ENCODE results near the gene NEDD4L. TPM values are rescaled to one million over a fixed set of nuclear protein-coding genes. Genes with fewer than 3 reads are reported as not detected.

Gene NEDD4L
- total RNA-seq, 1 donor from 2014 or later = 162 TPM

GRCh38 chr18:58113337-58113736 lies 69.3 kb downstream of the NEDD4L start:
- Mint-ChIP-seq H3K9me3 (ENCODE audit: low read depth) (no peaks in the 10 kb centered on the region), H3K36me3 (ENCODE audit: insufficient read depth) (peaks cover 2% of the 10 kb centered on the region), H3K4me1 (ENCODE audit: low read depth) (peaks cover 17% of the 10 kb centered on the region), H3K4me3 (ENCODE audit: low read depth) (no peak overlapping the region), H3K27me3 (no peaks in the 10 kb centered on the region), H3K27ac (no peak overlapping the region)
- no peak for TF ChIP-seq CTCF (IDR thresholded peaks at IDR 0.05; ENCODE audit: unreplicated experiment)
- no peak for DNase-seq (ENCODE audit: low spot score, unreplicated experiment)

DNA sequence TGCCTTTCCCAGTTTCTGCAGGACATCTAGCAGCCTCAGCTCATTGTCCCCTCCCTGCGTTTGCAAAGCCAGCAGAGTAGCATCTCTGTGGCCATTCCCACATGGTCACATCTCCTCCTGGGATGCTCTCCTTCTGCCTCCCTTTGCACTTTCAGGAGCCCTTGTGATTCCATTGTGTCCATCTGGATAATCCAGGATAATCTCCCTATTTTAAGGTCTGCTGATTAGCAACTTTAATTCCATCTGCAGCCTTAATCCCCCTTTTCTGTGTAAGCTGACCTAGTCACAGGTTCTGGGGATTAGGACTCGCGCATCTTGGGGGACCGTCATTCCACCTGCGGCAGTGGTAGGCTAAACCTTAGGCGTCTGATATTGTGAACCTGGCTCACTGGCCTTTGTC lies 70.7 kb downstream of the NEDD4L start:
- Mint-ChIP-seq H3K36me3 (ENCODE audit: insufficient read depth) (peaks cover 2% of the 10 kb centered on the region), H3K27me3 (no peaks in the 10 kb centered on the region), H3K4me1 (ENCODE audit: low read depth) (peaks cover 22% of the 10 kb centered on the region), H3K27ac (no peak overlapping the region), H3K9me3 (ENCODE audit: low read depth) (no peaks in the 10 kb centered on the region), H3K4me3 (ENCODE audit: low read depth) (no peak overlapping the region)
- TF ChIP-seq CTCF (IDR thresholded peaks at IDR 0.05; ENCODE audit: unreplicated experiment) = no peak
- no peak for DNase-seq (ENCODE audit: low spot score, unreplicated experiment)

- H3K4me1 Mint-ChIP-seq (ENCODE audit: low read depth) = peaks cover 20% of the 10 kb centered on the region
- no peak overlapping the region for H3K27ac Mint-ChIP-seq
- no peak for TF ChIP-seq CTCF (IDR thresholded peaks at IDR 0.05; ENCODE audit: unreplicated experiment)
- no peaks in the 10 kb centered on the region for H3K27me3 Mint-ChIP-seq
- no peaks in the 10 kb centered on the region for H3K36me3 Mint-ChIP-seq (ENCODE audit: insufficient read depth)
- no peak for DNase-seq (ENCODE audit: low spot score, unreplicated experiment)
- no peaks in the 10 kb centered on the region for H3K9me3 Mint-ChIP-seq (ENCODE audit: low read depth)
- no peak overlapping the region for H3K4me3 Mint-ChIP-seq (ENCODE audit: low read depth)
Observed at GRCh38 chr18:58116818-58117217, 72.8 kb downstream of the NEDD4L start.

DNA sequence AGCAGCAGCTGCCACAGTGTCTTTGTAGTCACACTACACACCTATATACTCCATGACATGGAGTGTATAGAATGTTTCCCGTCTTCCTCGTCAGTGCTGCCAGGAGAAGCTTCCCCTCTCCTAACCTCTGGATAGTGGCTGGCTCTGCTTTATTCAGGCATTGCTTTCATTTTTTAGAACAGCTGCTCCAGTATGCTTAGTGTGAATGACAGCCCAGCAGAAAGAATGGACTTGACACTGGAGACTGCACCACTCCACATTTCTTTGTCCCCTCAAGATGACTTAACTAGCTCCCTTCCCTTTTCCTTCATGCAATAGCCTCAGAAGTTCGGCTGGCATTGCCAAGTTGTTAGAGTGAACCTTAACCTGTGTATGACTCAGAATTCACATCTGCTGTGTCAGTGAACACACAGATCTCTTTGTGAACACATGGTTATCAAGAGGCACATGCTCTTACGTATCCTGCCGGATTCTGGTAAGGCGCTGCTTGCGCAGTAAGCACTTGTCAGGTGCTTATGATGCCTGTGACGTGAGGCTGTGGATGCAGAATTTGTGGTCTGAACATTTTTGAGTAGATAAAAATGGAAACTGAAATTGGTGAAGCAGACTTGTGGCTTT lies 73.9 kb downstream of the NEDD4L start:
- Mint-ChIP-seq H3K27me3 (no peaks in the 10 kb centered on the region), H3K4me1 (ENCODE audit: low read depth) (peaks cover 20% of the 10 kb centered on the region), H3K4me3 (ENCODE audit: low read depth) (no peak overlapping the region), H3K9me3 (ENCODE audit: low read depth) (no peaks in the 10 kb centered on the region), H3K36me3 (ENCODE audit: insufficient read depth) (no peaks in the 10 kb centered on the region), H3K27ac (peak overlapping the region; percentile 75)
- no peak for DNase-seq (ENCODE audit: low spot score, unreplicated experiment)
- no peak for TF ChIP-seq CTCF (IDR thresholded peaks at IDR 0.05; ENCODE audit: unreplicated experiment)

GRCh38 chr18:58118536-58118935 lies 74.5 kb downstream of the NEDD4L start:
- H3K27me3 Mint-ChIP-seq = no peaks in the 10 kb centered on the region
- H3K9me3 Mint-ChIP-seq (ENCODE audit: low read depth) = no peaks in the 10 kb centered on the region
- H3K4me3 Mint-ChIP-seq (ENCODE audit: low read depth) = no peak overlapping the region
- peaks cover 14% of the 10 kb centered on the region for H3K4me1 Mint-ChIP-seq (ENCODE audit: low read depth)
- no peak for DNase-seq (ENCODE audit: low spot score, unreplicated experiment)
- H3K36me3 Mint-ChIP-seq (ENCODE audit: insufficient read depth) = no peaks in the 10 kb centered on the region
- no peak overlapping the region for H3K27ac Mint-ChIP-seq
- TF ChIP-seq CTCF (IDR thresholded peaks at IDR 0.05; ENCODE audit: unreplicated experiment) = no peak
